ENCODE data around the gene ULBP3.

The ULBP3 gene

GRCh38 chr6:150044621-150045145 lies 24.2 kb downstream of the ULBP3 start:
- in situ Hi-C loops (cut with MboI; ENCODE audit: low sequenced_read_pairs), result no loop called here

GRCh38 chr6:150043501-150044412 lies 25.2 kb downstream of the ULBP3 start:
- in situ Hi-C loops (cut with MboI; ENCODE audit: low sequenced_read_pairs), result no loop called here

GRCh38 chr6:150043096-150043495 lies 25.8 kb downstream of the ULBP3 start:
- in situ Hi-C loops (cut with MboI; ENCODE audit: low sequenced_read_pairs), result no loop called here

- in situ Hi-C loops (cut with MboI; ENCODE audit: low sequenced_read_pairs), result no loop called here
Observed at GRCh38 chr6:150038202-150039062, 30.5 kb downstream of the ULBP3 start.

GRCh38 chr6:150037526-150038201 lies 31.3 kb downstream of the ULBP3 start:
- in situ Hi-C loops (cut with MboI; ENCODE audit: low sequenced_read_pairs), result no loop called here

DNA sequence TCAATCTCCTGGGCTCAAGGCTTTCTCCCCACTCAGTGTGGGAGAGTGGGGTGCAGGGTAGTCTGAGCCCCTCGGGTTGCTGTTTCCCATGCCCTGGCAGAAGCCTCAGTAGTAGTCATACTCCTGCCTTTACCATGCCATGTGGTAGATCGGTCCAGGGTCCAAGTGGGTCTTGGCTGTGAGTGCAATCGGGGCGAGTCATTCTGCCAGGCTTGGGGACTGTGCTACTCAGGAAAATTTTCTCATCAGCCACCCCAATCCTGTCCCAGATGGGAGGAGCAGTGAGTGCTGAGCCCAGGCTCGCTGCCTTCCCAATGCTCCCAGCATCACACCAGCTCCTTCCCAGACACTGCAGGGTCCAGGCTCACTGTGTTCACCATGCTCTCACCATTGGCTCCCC lies 32.8 kb downstream of the ULBP3 start:
- in situ Hi-C loops (cut with MboI; ENCODE audit: low sequenced_read_pairs), result no loop called here

GRCh38 chr6:150033207-150033771 lies 35.6 kb downstream of the ULBP3 start:
- in situ Hi-C loops (cut with MboI; ENCODE audit: low sequenced_read_pairs), result no loop called here

GRCh38 chr6:150032598-150032997 lies 36.3 kb downstream of the ULBP3 start:
- in situ Hi-C loops (cut with MboI; ENCODE audit: low sequenced_read_pairs), result no loop called here

DNA sequence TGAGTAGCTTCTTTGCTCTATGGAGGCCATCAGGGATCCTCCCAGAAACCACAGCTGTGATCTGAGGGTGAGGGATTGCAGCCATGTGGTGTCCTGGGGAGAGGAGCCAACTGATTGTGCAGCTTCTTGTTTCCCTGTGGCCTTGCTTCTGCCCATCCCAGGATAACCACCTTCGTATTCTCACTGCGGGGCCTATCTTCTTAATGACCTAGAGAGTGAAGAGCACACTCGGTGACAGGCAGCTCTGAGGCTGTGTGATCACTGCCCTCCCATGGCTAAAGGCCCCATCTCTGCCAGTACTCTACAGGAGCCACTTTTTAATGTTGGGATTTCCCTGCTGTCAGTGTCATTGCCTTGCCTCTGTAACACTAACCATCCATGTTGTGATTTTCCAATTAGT lies 38.3 kb downstream of the ULBP3 start:
- in situ Hi-C loops (cut with MboI; ENCODE audit: low sequenced_read_pairs), result no loop called here

- in situ Hi-C loops (cut with MboI; ENCODE audit: low sequenced_read_pairs), result no loop called here
Observed at GRCh38 chr6:150029749-150030148, 39.2 kb downstream of the ULBP3 start.

DNA sequence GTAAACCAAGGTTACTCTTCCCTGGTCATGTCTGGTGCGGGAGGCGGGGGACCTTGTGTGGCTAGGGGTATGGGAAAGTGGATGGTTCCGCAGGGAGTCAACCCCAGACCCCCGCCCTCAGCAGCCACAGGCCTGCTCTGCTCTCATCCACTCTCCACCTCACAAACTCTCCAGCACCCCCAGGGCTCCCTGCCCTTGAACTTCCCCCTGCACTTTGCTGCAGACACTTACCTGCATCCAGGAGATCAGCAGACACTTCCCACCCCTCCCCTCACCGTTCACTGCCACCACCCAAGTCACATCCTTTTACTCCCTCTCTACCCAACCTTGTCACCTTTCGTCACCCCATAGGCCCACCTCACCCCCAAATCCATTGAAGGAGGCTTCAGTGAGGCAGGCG lies 39.6 kb downstream of the ULBP3 start:
- in situ Hi-C loops (cut with MboI; ENCODE audit: low sequenced_read_pairs), result no loop called here

GRCh38 chr6:150028799-150029198 lies 40.1 kb downstream of the ULBP3 start:
- in situ Hi-C loops (cut with MboI; ENCODE audit: low sequenced_read_pairs), result no loop called here

DNA sequence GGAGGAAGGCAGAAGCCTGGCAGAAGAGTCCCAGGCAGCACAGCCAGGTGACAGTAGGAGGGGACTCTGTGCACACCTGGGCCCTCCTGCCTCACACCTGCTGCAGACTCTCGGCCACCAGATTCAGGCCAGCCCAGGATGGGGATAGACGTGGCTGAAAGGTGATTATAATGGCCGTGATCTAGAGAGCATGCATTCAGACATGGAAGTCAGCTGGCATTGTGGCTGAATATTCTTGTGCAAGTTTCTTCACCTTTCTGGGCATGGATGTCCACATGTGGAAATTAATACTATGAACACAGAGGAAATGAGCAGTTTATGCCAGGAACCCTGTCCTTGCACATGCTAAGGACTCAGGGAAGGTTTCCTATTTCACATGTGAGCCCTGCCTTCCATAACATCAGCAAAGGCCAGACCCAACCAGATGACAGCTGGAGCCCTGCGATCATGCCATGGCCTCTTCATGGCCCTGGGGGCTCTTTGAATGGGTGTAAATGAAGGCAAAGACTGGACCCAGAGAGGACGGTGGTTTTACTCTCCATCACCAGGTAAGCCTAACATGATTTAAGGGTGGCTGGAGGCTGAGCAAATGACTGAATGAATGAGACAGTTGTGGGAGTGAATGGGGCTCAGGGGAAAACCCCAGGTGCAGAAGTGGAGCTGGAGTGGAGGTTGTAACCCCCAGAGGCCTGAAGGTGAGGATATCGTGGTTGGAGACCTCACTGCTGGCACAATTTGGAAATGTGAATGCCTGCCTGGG lies 40.9 kb downstream of the ULBP3 start:
- in situ Hi-C loops (cut with MboI; ENCODE audit: low sequenced_read_pairs), result no loop called here

GRCh38 chr6:150026976-150027805 lies 41.7 kb downstream of the ULBP3 start:
- in situ Hi-C loops (cut with MboI; ENCODE audit: low sequenced_read_pairs), result no loop called here

GRCh38 chr6:150025201-150025917 lies 43.6 kb downstream of the ULBP3 start, which contains the start of gene RAET1L:
RAET1L (minus strand) TSS chr6:150025532; CDS start chr6:150025471, 61 bp downstream.
- in situ Hi-C loops (cut with MboI; ENCODE audit: low sequenced_read_pairs), result no loop called here

GRCh38 chr6:150024646-150025155 lies 44.2 kb downstream of the ULBP3 start:
- in situ Hi-C loops (cut with MboI; ENCODE audit: low sequenced_read_pairs), result loop anchor here (25.0 kb wide), 1 partner anchor 187 kb away; no protein-coding TSS in a partner anchor

GRCh38 chr6:150024021-150024420 lies 44.9 kb downstream of the ULBP3 start:
- in situ Hi-C loops (cut with MboI; ENCODE audit: low sequenced_read_pairs), result loop anchor here (25.0 kb wide), 1 partner anchor 187 kb away; no protein-coding TSS in a partner anchor

DNA sequence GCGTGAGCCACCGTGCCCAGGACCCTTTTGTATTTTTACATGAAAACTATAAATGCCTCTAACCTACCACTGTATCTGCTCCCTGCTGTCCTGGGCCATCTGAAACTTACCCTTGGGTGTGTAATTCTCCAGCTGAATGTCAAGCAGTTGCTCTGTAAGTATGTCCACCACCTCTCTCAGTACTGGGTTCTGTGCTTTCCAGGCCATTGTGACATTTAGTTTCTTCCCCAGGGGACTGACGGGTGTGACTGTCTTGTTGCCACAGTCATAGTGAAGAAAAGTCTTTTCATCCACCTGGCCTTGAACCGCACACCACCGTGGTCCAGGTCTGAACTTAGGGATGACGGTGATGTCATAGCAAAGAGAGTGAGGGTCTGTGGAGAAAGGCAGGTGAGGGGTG lies 47.1 kb downstream of the ULBP3 start:
- in situ Hi-C loops (cut with MboI; ENCODE audit: low sequenced_read_pairs), result loop anchor here (25.0 kb wide), 1 partner anchor 185 kb away; no protein-coding TSS in a partner anchor

Measured in HL-60/S4 treated with phorbol 12-myristate 13-acetate at 8.2 ng/mL for 4 days and 3 days (cell line).